ENCODE data around the gene GTF3C1. TPM values are rescaled to one million over a fixed set of nuclear protein-coding genes. Genes with fewer than 3 reads are reported as not detected.

Gene GTF3C1
- total RNA-seq, 4 donors from 2014 or later: 38.5 to 57.2 (median 41.0) TPM

GRCh38 chr16:27468941-27469531 lies 80.7 kb downstream of the GTF3C1 start:
- ATAC-seq (ENCODE audit: low FRiP score): no peak
- DNase-seq (ENCODE audit: low spot score): no peak
- no peak for TF ChIP-seq CTCF (IDR thresholded peaks at IDR 0.05)

GRCh38 chr16:27465483-27465879 lies 84.2 kb downstream of the GTF3C1 start:
- no peak for DNase-seq (ENCODE audit: low spot score)
- TF ChIP-seq CTCF (IDR thresholded peaks at IDR 0.05): no peak
- no peak for ATAC-seq (ENCODE audit: low FRiP score)

DNA sequence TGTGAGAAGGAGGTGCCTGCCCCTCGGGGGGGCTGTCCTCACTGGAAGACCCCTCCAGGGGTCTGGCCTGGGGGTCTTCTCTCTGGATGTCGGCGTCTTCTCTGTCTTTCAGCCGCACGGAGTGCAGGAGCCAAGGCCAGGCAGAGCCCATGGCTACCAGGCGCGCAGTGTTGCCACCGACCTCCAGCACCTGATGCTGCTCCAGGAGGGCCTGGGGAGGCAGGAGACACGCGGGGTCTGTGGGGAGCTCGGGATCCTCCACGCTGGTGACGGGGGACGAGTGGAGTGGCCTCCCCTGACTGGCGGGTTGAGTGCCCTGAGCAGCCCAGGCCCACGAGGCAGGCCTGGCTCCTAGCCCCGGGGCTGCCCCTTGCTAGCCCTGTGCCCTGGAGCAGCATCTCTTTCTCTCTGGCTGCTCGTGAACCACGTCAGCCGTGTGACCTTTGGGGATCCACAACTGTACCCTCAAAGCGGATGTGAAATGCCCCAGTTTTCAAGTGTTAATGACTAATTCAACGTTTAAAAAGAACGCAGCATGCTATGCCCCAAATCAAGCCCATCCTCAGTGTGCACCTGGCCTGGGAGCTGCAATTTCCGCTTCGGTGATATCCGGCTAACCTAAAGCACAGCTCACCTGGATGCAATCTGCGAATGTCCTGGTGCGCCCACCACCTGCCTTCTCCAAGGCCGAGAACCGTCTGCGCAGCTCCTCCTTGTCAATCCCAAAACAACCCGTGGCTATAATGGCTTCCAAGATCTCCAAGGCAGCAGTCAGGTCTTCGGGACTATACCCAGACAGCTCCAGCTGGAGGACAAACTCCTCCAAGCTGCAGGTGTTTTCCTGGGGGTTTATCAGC lies 84.9 kb downstream of the GTF3C1 start:
- DNase-seq (ENCODE audit: low spot score): no peak
- ATAC-seq (ENCODE audit: low FRiP score): no peak
- no peak for TF ChIP-seq CTCF (IDR thresholded peaks at IDR 0.05)

DNA sequence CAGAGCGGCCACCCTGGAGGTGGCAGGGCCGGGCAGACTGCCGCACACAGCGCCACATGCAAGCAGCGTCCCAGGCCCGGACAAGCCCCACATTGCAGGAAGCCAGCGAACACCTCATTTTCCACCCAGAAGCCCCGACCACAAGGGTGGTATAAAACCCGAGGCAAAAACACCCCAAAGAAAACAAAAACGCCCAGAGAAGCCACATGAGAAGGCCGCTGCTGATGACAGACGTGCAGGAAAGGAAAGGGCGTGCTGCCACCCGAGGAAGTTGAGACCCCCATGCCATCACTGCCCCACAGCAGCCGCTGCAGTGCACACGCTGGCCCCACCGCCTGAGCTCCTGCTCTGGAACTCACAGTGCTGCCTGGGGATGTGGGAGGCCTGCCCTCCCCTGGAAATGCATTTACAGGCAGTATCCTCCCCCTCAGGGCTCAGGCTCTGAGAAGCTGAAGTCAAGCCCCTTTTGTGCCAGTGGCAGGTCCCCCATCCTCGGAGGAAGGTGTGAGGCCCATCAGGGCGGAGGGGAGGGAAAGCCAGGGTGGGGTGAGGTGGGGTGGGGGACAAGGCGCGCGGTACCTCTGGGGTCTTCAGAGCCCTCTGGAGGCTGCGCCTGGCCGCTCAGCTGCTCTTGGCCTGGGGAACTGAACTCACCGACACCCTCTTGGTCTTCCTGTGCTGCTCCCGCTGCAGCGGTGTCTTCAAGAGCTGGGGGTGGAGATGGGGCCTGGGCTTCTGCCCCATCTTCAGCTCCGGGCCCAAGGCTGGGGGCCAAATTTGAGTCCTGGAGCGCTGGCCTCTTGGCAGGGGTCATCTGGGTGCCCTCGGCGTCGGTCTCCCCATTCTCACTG lies 85.7 kb downstream of the GTF3C1 start:
- DNase-seq (ENCODE audit: low spot score) (no peak), ATAC-seq (ENCODE audit: low FRiP score) (no peak)
- TF ChIP-seq CTCF (IDR thresholded peaks at IDR 0.05): no peak

- no peak for TF ChIP-seq CTCF (IDR thresholded peaks at IDR 0.05)
- ATAC-seq (ENCODE audit: low FRiP score) (no peak), DNase-seq (ENCODE audit: low spot score) (no peak)
These were observed 86.6 kb downstream of the GTF3C1 start for GRCh38 chr16:27462846-27463682.

DNA sequence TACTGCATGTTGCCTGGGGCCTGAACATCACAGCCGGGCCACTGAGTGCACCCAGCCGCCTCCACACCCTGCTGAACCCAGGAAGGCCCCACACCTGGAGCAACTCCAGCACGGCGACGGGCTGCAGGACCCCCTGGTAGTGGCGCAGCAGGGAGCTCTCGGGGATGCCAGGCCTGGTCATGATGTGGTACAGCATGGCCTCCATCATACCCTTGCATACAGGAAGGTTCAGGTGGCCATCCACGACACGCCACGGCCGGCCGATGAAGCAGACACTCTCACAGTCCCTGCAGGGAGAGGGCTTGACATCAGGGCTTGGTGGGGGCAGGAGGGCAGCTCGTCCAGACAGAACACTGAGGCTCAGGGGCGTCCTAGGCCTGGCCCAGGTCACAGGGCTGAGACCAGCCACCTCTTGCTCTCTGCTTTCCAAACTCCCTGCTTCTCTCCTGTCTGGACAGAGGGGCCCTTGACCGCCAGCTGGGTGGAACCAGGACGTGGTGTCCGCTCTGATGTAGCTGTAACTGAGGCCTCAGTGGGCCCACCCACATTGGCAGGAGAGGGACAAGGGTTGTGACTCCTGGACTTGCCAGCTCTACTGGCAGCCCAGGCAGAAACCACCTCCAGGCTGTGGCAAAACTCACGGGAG lies 87.4 kb downstream of the GTF3C1 start:
- DNase-seq (ENCODE audit: low spot score) (no peak), ATAC-seq (ENCODE audit: low FRiP score) (no peak)
- TF ChIP-seq CTCF (IDR thresholded peaks at IDR 0.05): no peak
